Type B pancreatic cell (in vitro differentiated cells): ENCODE measurements around the gene RABGAP1L. TPM values are rescaled to one million over a fixed set of nuclear protein-coding genes. Genes with fewer than 3 reads are reported as not detected.
"Not testable (repeated sequence)": the region's sequence is repeated elsewhere in the genome, so short reads cannot be mapped to it uniquely, and the experiment has no call there.

Experiments used
- DNase-seq: peaks from one replicate; pipeline ENCODE4 v3.0.0; 2021; ENCODE audit warnings: mixed read lengths; ENCODE audit not compliant: unreplicated experiment; ENCODE audit errors: extremely low spot score
- H3K27ac Mint-ChIP-seq: 2 replicates; pipeline ENCODE4 v1.8.0; 2021; ENCODE audit warnings: mild to moderate bottlenecking, mixed read lengths
- H3K27me3 Mint-ChIP-seq: 2 replicates; pipeline ENCODE4 v1.8.0; 2021; ENCODE audit warnings: mixed read lengths
- H3K36me3 Mint-ChIP-seq: 2 replicates; pipeline ENCODE4 v1.8.0; 2021; ENCODE audit warnings: mixed read lengths
- H3K4me1 Mint-ChIP-seq: one replicate; pipeline ENCODE4 v1.8.0; 2021; ENCODE audit warnings: mixed read lengths; ENCODE audit not compliant: unreplicated experiment
- H3K4me3 Mint-ChIP-seq: 2 replicates; pipeline ENCODE4 v1.8.0; 2021; ENCODE audit warnings: mild to moderate bottlenecking, mixed read lengths
- H3K9me3 Mint-ChIP-seq: 2 replicates; pipeline ENCODE4 v1.8.0; 2021; ENCODE audit warnings: mixed read lengths
- total RNA-seq: library from RNA; stranded (reverse); gene quantifications from 2 replicates; pipeline ENCODE4 v1.2.1, GENCODE V29; 2021; ENCODE audit warnings: low replicate concordance
- TF ChIP-seq, protein P1 (sequence below): fragments of 200-600 bp; sonication (generic); conservative IDR thresholded peaks from 2 replicates; pipeline ENCODE4 v1.5.0; 2021; ENCODE audit warnings: antibody characterized with exemption, mild to moderate bottlenecking

RABGAP1L gene
- total RNA-seq, 1 donor from 2014 or later: 35.6 TPM

DNA sequence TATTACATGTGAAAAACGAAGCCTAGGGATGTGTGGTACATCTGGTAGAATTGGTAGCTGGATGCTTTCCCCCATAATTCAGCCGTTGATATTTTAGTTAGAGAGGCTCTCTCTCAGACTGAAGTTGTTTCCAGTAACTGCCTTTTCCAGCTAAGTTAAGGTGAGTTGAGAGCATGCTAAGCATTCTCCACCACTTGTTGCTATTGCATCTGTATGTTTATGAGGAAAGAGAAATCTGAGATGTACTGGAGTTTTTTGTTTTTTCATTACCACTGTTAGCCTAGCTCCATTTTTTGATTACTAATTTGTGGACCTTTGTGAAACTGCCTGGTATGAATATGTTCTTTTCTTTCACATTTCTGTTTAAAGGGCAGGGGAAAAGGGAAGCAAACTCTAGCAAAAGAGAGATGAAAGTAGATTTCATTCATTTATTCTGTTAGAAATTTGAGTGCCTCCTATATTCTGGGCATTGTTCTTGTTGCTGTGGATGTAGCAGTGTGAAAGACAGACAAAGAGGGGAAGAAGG, 650.5 kb downstream of the RABGAP1L start:
- Mint-ChIP-seq H3K4me1 (peaks cover 5% of the 10 kb centered on the region), H3K4me3 (no peak overlapping the region), H3K27me3 (no peaks in the 10 kb centered on the region), H3K9me3 (no peaks in the 10 kb centered on the region), H3K36me3 (no peaks in the 10 kb centered on the region), H3K27ac (no peak overlapping the region)
- no peak for DNase-seq
- TF ChIP-seq, protein P1, sequence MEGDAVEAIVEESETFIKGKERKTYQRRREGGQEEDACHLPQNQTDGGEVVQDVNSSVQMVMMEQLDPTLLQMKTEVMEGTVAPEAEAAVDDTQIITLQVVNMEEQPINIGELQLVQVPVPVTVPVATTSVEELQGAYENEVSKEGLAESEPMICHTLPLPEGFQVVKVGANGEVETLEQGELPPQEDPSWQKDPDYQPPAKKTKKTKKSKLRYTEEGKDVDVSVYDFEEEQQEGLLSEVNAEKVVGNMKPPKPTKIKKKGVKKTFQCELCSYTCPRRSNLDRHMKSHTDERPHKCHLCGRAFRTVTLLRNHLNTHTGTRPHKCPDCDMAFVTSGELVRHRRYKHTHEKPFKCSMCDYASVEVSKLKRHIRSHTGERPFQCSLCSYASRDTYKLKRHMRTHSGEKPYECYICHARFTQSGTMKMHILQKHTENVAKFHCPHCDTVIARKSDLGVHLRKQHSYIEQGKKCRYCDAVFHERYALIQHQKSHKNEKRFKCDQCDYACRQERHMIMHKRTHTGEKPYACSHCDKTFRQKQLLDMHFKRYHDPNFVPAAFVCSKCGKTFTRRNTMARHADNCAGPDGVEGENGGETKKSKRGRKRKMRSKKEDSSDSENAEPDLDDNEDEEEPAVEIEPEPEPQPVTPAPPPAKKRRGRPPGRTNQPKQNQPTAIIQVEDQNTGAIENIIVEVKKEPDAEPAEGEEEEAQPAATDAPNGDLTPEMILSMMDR: no peak

DNA sequence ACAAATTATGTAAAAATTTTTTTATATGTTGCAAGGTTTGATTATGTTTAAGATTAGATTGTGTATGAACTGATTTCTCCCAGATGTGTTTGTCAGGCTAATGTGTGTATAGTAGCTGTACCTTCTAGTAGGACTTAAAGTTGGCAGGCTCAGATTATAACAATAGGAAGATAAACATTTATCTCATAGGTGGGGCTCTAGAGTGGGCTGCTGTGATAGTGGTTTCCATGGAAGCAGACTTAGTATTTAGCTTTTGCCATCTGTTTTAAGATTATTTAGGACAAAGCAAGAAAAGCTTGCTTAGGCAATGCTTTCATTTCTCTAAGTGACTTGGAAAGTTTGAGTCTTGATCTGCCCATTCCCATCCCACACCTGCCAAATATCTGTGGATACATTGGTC, 652.7 kb downstream of the RABGAP1L start:
- Mint-ChIP-seq H3K36me3 (no peaks in the 10 kb centered on the region), H3K4me1 (peaks cover 5% of the 10 kb centered on the region), H3K9me3 (no peaks in the 10 kb centered on the region), H3K4me3 (no peak overlapping the region), H3K27ac (no peak overlapping the region), H3K27me3 (no peaks in the 10 kb centered on the region)
- DNase-seq: no peak
- TF ChIP-seq, protein P1: no peak

DNA sequence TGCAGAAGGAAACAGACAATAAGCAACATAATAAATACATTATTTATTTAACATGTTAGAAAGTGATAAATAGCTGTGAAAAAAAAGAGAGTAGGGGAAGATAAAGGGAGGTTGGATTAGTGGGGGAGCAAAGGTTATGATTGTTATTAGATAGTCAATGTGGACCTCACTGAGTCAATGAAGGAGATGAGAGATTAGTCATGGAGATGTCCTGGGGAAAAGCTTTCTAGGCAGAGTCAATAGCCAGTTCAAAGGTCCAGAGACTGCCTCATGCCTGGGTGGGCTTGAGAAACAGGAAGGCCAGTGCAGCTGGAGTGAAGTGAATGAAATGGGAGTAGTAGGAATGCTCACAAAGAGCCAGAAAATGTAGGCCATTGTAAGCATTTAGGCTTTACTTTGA, 653.3 kb downstream of the RABGAP1L start:
- no peaks in the 10 kb centered on the region for H3K36me3 Mint-ChIP-seq
- no peak overlapping the region for H3K27ac Mint-ChIP-seq
- no peaks in the 10 kb centered on the region for H3K9me3 Mint-ChIP-seq
- DNase-seq: no peak
- TF ChIP-seq, protein P1: no peak
- no peak overlapping the region for H3K4me3 Mint-ChIP-seq
- H3K4me1 Mint-ChIP-seq: peaks cover 5% of the 10 kb centered on the region
- no peaks in the 10 kb centered on the region for H3K27me3 Mint-ChIP-seq

DNA sequence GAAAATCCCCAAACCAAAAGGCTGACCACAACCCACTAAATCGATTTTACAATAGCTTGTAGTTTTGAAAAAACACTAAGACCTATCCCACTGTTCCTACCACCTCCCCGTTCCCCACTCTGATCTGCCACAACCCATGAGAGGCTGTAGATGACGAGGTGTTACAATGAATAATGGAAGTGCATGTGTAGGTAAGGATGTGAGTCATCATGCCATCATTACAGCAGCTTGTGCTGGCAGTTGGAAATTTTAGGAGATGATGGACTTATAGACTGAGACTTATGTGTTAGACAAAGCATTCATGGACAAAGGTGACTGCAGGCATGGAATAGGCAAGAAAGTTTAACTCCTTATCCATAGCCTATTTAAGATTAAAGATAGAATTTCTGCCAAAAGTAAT, 655.7 kb downstream of the RABGAP1L start:
- Mint-ChIP-seq H3K27ac (no peak overlapping the region), H3K36me3 (no peaks in the 10 kb centered on the region), H3K4me1 (peaks cover 5% of the 10 kb centered on the region), H3K4me3 (no peak overlapping the region), H3K27me3 (no peaks in the 10 kb centered on the region), H3K9me3 (no peaks in the 10 kb centered on the region)
- TF ChIP-seq, protein P1: no peak
- DNase-seq: no peak

DNA sequence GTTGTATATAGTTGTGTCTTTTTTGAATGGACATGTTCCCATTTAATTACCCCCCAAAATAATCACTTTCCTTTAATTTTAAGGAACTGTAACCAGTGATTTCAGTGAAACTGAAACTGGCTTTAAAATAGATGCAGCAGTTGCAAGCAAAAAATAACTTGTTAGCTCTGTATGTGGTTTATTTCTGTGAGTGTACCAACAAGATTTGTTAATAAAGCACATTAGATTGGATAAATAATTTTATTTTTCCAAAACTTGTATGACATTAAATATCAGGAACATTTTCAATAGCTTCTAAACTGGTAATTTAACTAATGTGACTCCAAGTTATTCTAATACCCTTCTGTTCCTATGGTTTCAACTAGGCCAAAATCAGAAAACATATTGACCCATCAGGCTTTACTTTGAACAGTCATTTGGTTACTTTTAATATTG, 656.2 kb downstream of the RABGAP1L start:
- H3K4me3 Mint-ChIP-seq: no peak overlapping the region
- H3K27ac Mint-ChIP-seq: no peak overlapping the region
- peaks cover 5% of the 10 kb centered on the region for H3K4me1 Mint-ChIP-seq
- no peaks in the 10 kb centered on the region for H3K27me3 Mint-ChIP-seq
- H3K9me3 Mint-ChIP-seq: no peaks in the 10 kb centered on the region
- TF ChIP-seq, protein P1: no peak
- no peaks in the 10 kb centered on the region for H3K36me3 Mint-ChIP-seq
- no peak for DNase-seq

DNA sequence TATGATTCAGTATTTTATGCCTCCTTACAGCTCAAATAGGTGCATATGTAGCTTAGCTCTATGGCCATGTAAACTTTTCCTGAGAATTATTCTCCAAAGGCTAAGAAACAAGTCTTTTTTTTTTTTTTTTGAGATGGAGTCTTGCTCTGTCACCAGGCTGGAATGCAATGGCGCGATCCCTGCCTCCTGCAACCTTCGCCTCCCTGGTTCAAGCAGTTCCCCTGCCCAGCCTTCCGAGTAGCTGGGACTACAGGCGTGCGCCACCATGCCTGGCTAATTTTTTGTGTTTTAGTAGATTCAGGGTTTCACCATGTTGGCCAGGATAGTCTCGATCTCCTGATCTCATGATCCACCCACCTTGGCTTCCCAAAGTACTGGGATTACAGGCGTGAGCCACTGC, 657.3 kb downstream of the RABGAP1L start:
- not testable (repeated sequence) for H3K36me3 Mint-ChIP-seq, H3K9me3 Mint-ChIP-seq

More for the DNA sequence above, 657.3 kb downstream of the RABGAP1L start:
- H3K27me3 Mint-ChIP-seq, DNase-seq, H3K4me3 Mint-ChIP-seq, H3K27ac Mint-ChIP-seq, H3K4me1 Mint-ChIP-seq: not testable (repeated sequence)
